ENCODE measurements around the gene INTS11. TPM values are rescaled to one million over a fixed set of nuclear protein-coding genes. Genes with fewer than 3 reads are reported as not detected.

INTS11 gene
- polyA plus RNA-seq, 1 donor (not counting 4 experiments of a cell fraction or from before 2014, with no cell fraction given): 70.4 TPM

GRCh38 chr1:1373051-1373814, 48.8 kb upstream of the INTS11 start:
- Histone ChIP-seq H3K27me3 (ENCODE audit: control insufficient read depth, extremely low read depth, insufficient read depth, low read length) (no peaks in the 10 kb centered on the region), H3K36me3 (ENCODE audit: control insufficient read depth in 2 of 2, extremely low read depth in 1 of 2, insufficient read depth in 2 of 2, low read length in 2 of 2) (peaks cover 3 to 8% of the 10 kb centered on the region in 2 experiments), H3K4me1 (ENCODE audit: control insufficient read depth, extremely low read depth, insufficient read depth, low read length) (peaks cover 12% of the 10 kb centered on the region), H2AFZ (ENCODE audit: control insufficient read depth, low read length) (no peak overlapping the region), H4K20me1 (ENCODE audit: control insufficient read depth, extremely low read depth, insufficient read depth, low read length) (no peaks in the 10 kb centered on the region), H3K4me2 (ENCODE audit: control insufficient read depth, extremely low read depth, insufficient read depth, low read depth, low read length) (peak overlapping the region; percentile 97), H3K9me1 (ENCODE audit: control insufficient read depth, extremely low read depth, insufficient read depth, low read length) (no peaks in the 10 kb centered on the region), H3K27ac (ENCODE audit: control insufficient read depth, insufficient read depth, low read length) (no peak overlapping the region), H3K4me3 (ENCODE audit: control insufficient read depth in 2 of 3, extremely low read depth in 1 of 3, insufficient read depth in 2 of 3, low read depth in 1 of 3, low read length in 3 of 3) (peak overlapping the region in 2 of 3 experiments; percentile 89), H3K79me2 (ENCODE audit: control insufficient read depth, insufficient read depth, low read length) (peaks cover 30% of the 10 kb centered on the region), H3K9me3 (ENCODE audit: control insufficient read depth, low read depth, low read length) (no peaks in the 10 kb centered on the region), H3K9ac (ENCODE audit: control insufficient read depth, extremely low read depth, insufficient read depth, low read length) (peak overlapping the region; percentile 9)
- FAIRE-seq: no peak
- TF ChIP-seq EZH2 (IDR thresholded peaks at IDR 0.05; ENCODE audit: low read length): no peak
- TF ChIP-seq CTCF (optimal IDR thresholded peaks at IDR 0.05 in 1 of 3, IDR thresholded peaks at IDR 0.05 in 1 of 3, conservative IDR thresholded peaks at IDR 0.05 in 1 of 3; ENCODE audit: extremely low read depth in 1 of 3, insufficient read depth in 2 of 3, low read length in 3 of 3): no peak
- no peak for DNase-seq (ENCODE audit: low read depth, low spot score)
- dilution Hi-C loops (cut with MboI; ENCODE audit: extremely low pct_ligation_motif_present, low sequenced_read_pairs): no loop called here

GRCh38 chr1:1371746-1372711, 47.6 kb upstream of the INTS11 start:
- Histone ChIP-seq H3K79me2 (ENCODE audit: control insufficient read depth, insufficient read depth, low read length) (peaks cover 30% of the 10 kb centered on the region), H2AFZ (ENCODE audit: control insufficient read depth, low read length) (no peak overlapping the region), H3K4me2 (ENCODE audit: control insufficient read depth, extremely low read depth, insufficient read depth, low read depth, low read length) (no peak overlapping the region), H3K4me1 (ENCODE audit: control insufficient read depth, extremely low read depth, insufficient read depth, low read length) (peaks cover 12% of the 10 kb centered on the region), H3K27me3 (ENCODE audit: control insufficient read depth, extremely low read depth, insufficient read depth, low read length) (no peaks in the 10 kb centered on the region), H3K9me1 (ENCODE audit: control insufficient read depth, extremely low read depth, insufficient read depth, low read length) (no peaks in the 10 kb centered on the region), H3K9ac (ENCODE audit: control insufficient read depth, extremely low read depth, insufficient read depth, low read length) (no peak overlapping the region), H3K36me3 (ENCODE audit: control insufficient read depth in 2 of 2, extremely low read depth in 1 of 2, insufficient read depth in 2 of 2, low read length in 2 of 2) (peaks cover 3 to 8% of the 10 kb centered on the region in 2 experiments), H4K20me1 (ENCODE audit: control insufficient read depth, extremely low read depth, insufficient read depth, low read length) (no peaks in the 10 kb centered on the region), H3K9me3 (ENCODE audit: control insufficient read depth, low read depth, low read length) (peaks cover 3% of the 10 kb centered on the region), H3K4me3 (ENCODE audit: control insufficient read depth in 2 of 3, extremely low read depth in 1 of 3, insufficient read depth in 2 of 3, low read depth in 1 of 3, low read length in 3 of 3) (no peak overlapping the region), H3K27ac (ENCODE audit: control insufficient read depth, insufficient read depth, low read length) (no peak overlapping the region)
- dilution Hi-C loops (cut with MboI; ENCODE audit: extremely low pct_ligation_motif_present, low sequenced_read_pairs): no loop called here
- DNase-seq (ENCODE audit: low read depth, low spot score) (no peak), FAIRE-seq (no peak)
- peak; percentile 74 to 98 (median 76) for TF ChIP-seq CTCF (optimal IDR thresholded peaks at IDR 0.05 in 1 of 3, IDR thresholded peaks at IDR 0.05 in 1 of 3, conservative IDR thresholded peaks at IDR 0.05 in 1 of 3; ENCODE audit: extremely low read depth in 1 of 3, insufficient read depth in 2 of 3, low read length in 3 of 3)
- no peak for TF ChIP-seq EZH2 (IDR thresholded peaks at IDR 0.05; ENCODE audit: low read length)
